Prostate gland (tissue), 2 donors: ENCODE measurements around the gene FBXO47. TPM values are rescaled to one million over a fixed set of nuclear protein-coding genes. Genes with fewer than 3 reads are reported as not detected.

Experiments used
- DNase-seq: peaks from one replicate; pipeline ENCODE4 v3.0.0-alpha.2; 2019; ENCODE audit warnings: low spot score
- H3K27ac ChIP-seq, 2 donors: fragments of 200-600 bp; sonication (generic); 2 replicates each; pipeline ENCODE4 v1.5.1; 2017 to 2019
- H3K27me3 ChIP-seq: fragments of 200-600 bp; sonication (generic); replicated peaks from 2 replicates; pipeline ENCODE4 v1.5.1; 2019; ENCODE audit not compliant: insufficient read depth
- H3K36me3 ChIP-seq, 2 donors: fragments of 200-600 bp; sonication (generic); 1 replicate in 1 of 2; 2 replicates in 1 of 2; pipeline versions ENCODE4 v1.5.1 to v1.8.1; 2017 to 2019
- H3K4me1 ChIP-seq: fragments of 200-600 bp; sonication (generic); replicated peaks from 2 replicates; pipeline ENCODE4 v1.5.1; 2019
- H3K4me3 ChIP-seq, 2 donors: fragments of 200-600 bp; sonication (generic); 2 replicates each; pipeline ENCODE4 v1.5.1; 2017 to 2019
- H3K9me3 ChIP-seq: fragments of 200-600 bp; sonication (generic); 2 replicates; pipeline ENCODE4 v1.5.1; 2017
- POLR2A ChIP-seq: fragments of 450-650 bp; IDR thresholded peaks from one replicate; pipeline ENCODE4 v1.6.1; 2016; ENCODE audit warnings: antibody characterized with exemption, mild to moderate bottlenecking
- POLR2AphosphoS5 ChIP-seq: sonication (generic); formaldehyde crosslinking; IDR thresholded peaks from one replicate; pipeline ENCODE4 v1.6.1; 2017; ENCODE audit warnings: antibody characterized with exemption
- WGBS: methylation state at CpG from one replicate; pipeline ENCODE4 v1.1.5; 2018; 5-methylcytosine and 5-hydroxymethylcytosine counted together
- intact Hi-C: fragments of 100-400 bp; cut with DNase I; formaldehyde crosslinking; loops from one replicate; pipeline ENCODE4 v1.14.2; 2022
- total RNA-seq, 2 donors: library from RNA; depleted of rRNA; stranded (reverse); fragments of >200 nt; gene quantifications; one replicate each; pipeline ENCODE4 v1.1.0, GENCODE V29; 2016
- TF ChIP-seq, protein P1 (sequence below), 4 experiments: fragments of 200-600 bp in 2 of 4; fragments of 450-650 bp in 2 of 4; sonication (generic) in 2 of 4; IDR thresholded peaks; 1 replicate in 3 of 4; 2 replicates in 1 of 4; pipeline ENCODE4 v1.5.1; 2016 to 2019; ENCODE audit warnings: antibody characterized with exemption in 4 of 4, mild to moderate bottlenecking in 2 of 4, moderate library complexity in 2 of 4

The FBXO47 gene
- total RNA-seq, 2 donors from 2014 or later, result 5.1 TPM; not detected in 1

DNA sequence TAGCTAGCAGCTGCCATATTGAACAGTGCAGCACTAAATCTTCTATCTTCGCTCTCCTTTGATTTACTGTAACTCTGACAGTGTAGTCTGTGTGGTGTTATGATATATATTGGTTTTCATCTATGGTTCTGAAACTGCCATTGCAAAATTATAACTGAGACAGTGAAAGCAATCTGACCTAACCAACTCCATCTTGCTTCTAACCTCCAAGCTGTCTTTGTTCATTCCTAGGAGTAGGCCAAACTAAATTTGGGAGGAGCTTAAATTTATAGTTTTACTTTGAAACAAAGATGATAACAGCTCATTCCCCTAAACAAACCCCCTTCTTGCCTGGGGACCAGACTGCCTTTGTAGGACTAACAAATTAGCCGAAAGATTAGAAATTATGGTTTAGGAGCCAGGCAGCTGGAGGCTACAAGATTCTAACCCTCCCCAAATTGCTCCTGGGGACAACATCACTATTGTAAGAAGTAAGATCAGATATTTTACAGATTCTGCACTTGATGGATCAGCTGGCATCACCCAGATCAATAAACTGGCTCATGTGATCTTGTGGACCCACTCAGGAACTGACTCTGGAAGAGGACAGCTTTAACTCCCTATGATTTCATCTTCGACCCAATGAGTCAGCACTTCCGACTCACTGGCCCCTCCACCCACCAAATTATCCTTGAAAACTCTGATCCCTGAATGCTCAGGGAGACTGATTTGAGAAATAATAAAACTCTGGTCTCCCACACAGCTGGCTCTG, 47.0 kb upstream of the FBXO47 start:
- 88% methylated on average over 4 of the region's 4 CpGs for WGBS
- intact Hi-C loops, result no loop called here
- no peak for DNase-seq

DNA sequence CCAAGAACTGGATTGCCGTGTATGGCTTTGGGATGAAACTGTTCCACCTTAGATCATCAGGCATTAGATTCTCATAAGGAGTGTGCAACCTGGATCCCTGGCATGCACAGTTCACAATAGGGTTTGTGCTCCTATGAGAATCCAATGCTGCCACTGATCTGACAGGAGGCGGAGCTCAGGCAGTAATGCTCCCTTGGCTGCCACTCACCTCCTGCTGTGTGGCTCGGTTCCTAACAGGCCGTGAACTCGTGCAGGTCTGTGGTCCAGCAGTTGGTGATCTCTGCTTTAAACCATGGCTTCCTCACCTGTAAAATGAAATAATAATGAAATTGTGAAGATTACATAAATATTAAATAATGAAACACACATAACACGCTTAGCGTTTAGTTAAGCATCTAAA, 45.5 kb upstream of the FBXO47 start:
- WGBS, result 90% methylated on average over 7 of the region's 7 CpGs
- DNase-seq, result no peak
- Histone ChIP-seq H3K36me3 (no peaks in the 10 kb centered on the region), H3K4me1 (no peaks in the 10 kb centered on the region), H3K27me3 (no peaks in the 10 kb centered on the region), H3K4me3 (no peak overlapping the region), H3K27ac (no peak overlapping the region), H3K9me3 (no peaks in the 10 kb centered on the region)
- TF ChIP-seq, protein P1, sequence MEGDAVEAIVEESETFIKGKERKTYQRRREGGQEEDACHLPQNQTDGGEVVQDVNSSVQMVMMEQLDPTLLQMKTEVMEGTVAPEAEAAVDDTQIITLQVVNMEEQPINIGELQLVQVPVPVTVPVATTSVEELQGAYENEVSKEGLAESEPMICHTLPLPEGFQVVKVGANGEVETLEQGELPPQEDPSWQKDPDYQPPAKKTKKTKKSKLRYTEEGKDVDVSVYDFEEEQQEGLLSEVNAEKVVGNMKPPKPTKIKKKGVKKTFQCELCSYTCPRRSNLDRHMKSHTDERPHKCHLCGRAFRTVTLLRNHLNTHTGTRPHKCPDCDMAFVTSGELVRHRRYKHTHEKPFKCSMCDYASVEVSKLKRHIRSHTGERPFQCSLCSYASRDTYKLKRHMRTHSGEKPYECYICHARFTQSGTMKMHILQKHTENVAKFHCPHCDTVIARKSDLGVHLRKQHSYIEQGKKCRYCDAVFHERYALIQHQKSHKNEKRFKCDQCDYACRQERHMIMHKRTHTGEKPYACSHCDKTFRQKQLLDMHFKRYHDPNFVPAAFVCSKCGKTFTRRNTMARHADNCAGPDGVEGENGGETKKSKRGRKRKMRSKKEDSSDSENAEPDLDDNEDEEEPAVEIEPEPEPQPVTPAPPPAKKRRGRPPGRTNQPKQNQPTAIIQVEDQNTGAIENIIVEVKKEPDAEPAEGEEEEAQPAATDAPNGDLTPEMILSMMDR (IDR thresholded peaks at IDR 0.05), result no peak
- TF ChIP-seq POLR2AphosphoS5 (no peak), POLR2A (no peak)
- intact Hi-C loops, result no loop called here

More for the DNA sequence above, 47.0 kb upstream of the FBXO47 start:
- Histone ChIP-seq H3K36me3 (no peaks in the 10 kb centered on the region), H3K9me3 (no peaks in the 10 kb centered on the region), H3K4me1 (no peaks in the 10 kb centered on the region), H3K27me3 (no peaks in the 10 kb centered on the region), H3K27ac (no peak overlapping the region), H3K4me3 (no peak overlapping the region)
- TF ChIP-seq, protein P1 (IDR thresholded peaks at IDR 0.05), result no peak
- TF ChIP-seq POLR2AphosphoS5 (no peak), POLR2A (no peak)

DNA sequence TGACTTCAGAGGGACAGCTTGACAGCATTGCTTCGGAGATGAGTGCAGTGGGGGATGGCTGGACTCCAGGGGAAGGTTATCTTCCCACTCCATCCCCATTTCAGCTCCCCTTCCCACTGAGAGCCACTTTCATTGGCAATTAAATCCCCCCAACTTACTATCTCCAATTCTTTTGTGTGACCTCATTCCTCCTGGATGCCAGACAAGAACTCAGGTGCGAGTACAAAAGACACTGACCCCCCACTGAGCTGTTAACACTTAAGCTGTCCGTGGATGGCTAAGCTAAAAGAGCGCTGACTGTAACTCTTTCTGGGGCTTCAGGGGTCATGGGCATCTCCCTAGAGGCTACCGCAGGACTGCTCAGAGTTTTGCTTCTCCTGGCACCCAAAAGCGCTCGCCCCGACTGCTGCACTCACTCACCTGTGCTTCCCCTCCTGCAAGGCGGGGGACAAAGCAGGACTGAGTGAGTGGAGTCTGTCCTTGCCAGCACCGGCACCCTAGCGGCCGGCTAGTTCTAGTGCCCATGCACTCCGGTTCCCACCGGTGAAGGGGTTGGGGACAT, 44.8 kb upstream of the FBXO47 start:
- Histone ChIP-seq H3K9me3 (no peaks in the 10 kb centered on the region), H3K4me3 (no peak overlapping the region), H3K27me3 (no peaks in the 10 kb centered on the region), H3K36me3 (no peaks in the 10 kb centered on the region), H3K4me1 (no peaks in the 10 kb centered on the region), H3K27ac (no peak overlapping the region)
- TF ChIP-seq, protein P1 (IDR thresholded peaks at IDR 0.05), result no peak
- TF ChIP-seq POLR2AphosphoS5 (no peak), POLR2A (no peak)
- 71% methylated on average over 14 of the region's 14 CpGs for WGBS
- intact Hi-C loops, result no loop called here
- no peak for DNase-seq

DNA sequence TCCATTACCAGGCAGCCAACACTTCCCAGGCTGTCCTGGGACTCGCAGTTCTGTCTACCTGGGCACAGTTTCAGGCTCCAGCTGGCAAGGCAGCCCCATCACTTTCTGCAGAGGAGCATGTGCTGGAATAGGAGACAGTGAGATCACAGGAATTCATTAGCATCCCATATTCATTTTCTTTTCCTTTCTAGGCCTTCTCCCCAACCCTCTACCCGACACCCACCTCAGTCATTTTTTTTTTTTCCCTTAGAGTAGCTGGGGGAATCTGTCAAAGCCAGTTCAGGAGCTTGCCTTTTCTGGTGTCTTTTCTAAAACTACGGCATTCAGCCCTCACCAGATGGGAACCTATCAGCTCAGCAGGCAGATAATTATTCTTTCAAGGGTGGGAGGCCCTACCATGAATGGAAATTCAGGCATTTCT, 42.4 kb upstream of the FBXO47 start:
- no peak for DNase-seq
- Histone ChIP-seq H3K36me3 (no peaks in the 10 kb centered on the region), H3K27ac (no peak overlapping the region), H3K9me3 (no peaks in the 10 kb centered on the region), H3K27me3 (no peaks in the 10 kb centered on the region), H3K4me3 (no peak overlapping the region), H3K4me1 (no peaks in the 10 kb centered on the region)
- TF ChIP-seq POLR2AphosphoS5, result no peak
- TF ChIP-seq, protein P1 (IDR thresholded peaks at IDR 0.05), result no peak
- no peak for TF ChIP-seq POLR2A
- intact Hi-C loops, result no loop called here
- whole genome bisulfite sequencing, result 49% methylated on average over 3 of the region's 3 CpGs

DNA sequence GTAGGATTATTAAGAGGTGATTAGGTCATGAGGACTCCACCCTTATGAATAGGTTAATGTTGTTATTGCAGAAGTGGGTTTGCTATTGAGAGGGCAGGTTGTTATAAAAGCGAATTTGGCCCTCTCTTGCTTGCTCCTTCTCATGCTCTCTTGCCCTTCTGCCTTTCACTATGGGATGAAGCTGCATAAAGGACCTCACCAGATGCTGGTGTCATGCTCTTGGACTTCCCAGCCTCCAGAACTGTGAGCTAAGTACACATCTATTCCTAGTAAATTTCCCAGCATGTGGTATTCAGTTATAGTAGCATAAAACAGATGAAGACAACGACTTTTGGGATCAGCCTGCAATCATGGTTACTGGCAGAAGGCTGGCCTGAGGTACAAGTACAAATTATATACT, 41.4 kb upstream of the FBXO47 start:
- TF ChIP-seq POLR2AphosphoS5, result no peak
- TF ChIP-seq, protein P1 (IDR thresholded peaks at IDR 0.05), result no peak
- TF ChIP-seq POLR2A, result no peak
- no peaks in the 10 kb centered on the region for H3K36me3 ChIP-seq
- H3K9me3 ChIP-seq, result no peaks in the 10 kb centered on the region
- H3K4me1 ChIP-seq, result no peaks in the 10 kb centered on the region
- H3K27ac ChIP-seq, result no peak overlapping the region
- no peak for DNase-seq
- no peaks in the 10 kb centered on the region for H3K27me3 ChIP-seq
- intact Hi-C loops, result no loop called here
- H3K4me3 ChIP-seq, result no peak overlapping the region
- WGBS, result 95% methylated on average over 2 of the region's 2 CpGs
